GM21529 (cell line): Measurements from ENCODE around the gene ENG.
A peak's percentile ranks its signal among the peaks of the same experiment; 100 is the strongest.
"Not testable (repeated sequence)": the region's sequence is repeated elsewhere in the genome, so short reads cannot be mapped to it uniquely, and the experiment has no call there.

ENCODE experiments used
- ATAC-seq: cut with Tn5 transposase; IDR thresholded peaks from one replicate; pipeline ENCODE4 v1.9.1; 2021; ENCODE audit not compliant: unreplicated experiment

Gene ENG

GRCh38 chr9:127854184-127854806 lies at the start of gene ENG:
Gene ENG, minus strand, starts transcription at chr9:127854658. Its CDS starts 303 bp downstream, at chr9:127854355.
- ATAC-seq, result no peak

- ATAC-seq, result peak; percentile 38
Measured at GRCh38 chr9:127903557-127904475, 49.4 kb upstream of the ENG start.

- ATAC-seq, result peak; percentile 55
Measured at GRCh38 chr9:127899128-127899943, 44.9 kb upstream of the ENG start, which contains the start of gene ST6GALNAC6. Gene ST6GALNAC6, minus strand, starts transcription at chr9:127899603. Its CDS starts 1,622 bp downstream, at chr9:127897981.

- ATAC-seq, result peak; percentile 8
Measured at GRCh38 chr9:127898433-127899127, 44.1 kb upstream of the ENG start.

GRCh38 chr9:127897193-127897692 lies 42.8 kb upstream of the ENG start:
- ATAC-seq, result no peak

GRCh38 chr9:127896395-127897192 lies 42.1 kb upstream of the ENG start:
- ATAC-seq, result no peak

GRCh38 chr9:127895811-127896210 lies 41.4 kb upstream of the ENG start:
- no peak for ATAC-seq

GRCh38 chr9:127893392-127893791 lies 38.9 kb upstream of the ENG start:
- no peak for ATAC-seq

GRCh38 chr9:127892831-127893230 lies 38.4 kb upstream of the ENG start:
- ATAC-seq, result no peak

- no peak for ATAC-seq
Measured at GRCh38 chr9:127890053-127890452, 35.6 kb upstream of the ENG start.

- no peak for ATAC-seq
Measured at GRCh38 chr9:127887792-127888191, 33.3 kb upstream of the ENG start.

- ATAC-seq, result no peak
Measured at GRCh38 chr9:127886401-127886972, 32.0 kb upstream of the ENG start.

GRCh38 chr9:127885508-127886281 lies 31.2 kb upstream of the ENG start:
- ATAC-seq, result no peak

GRCh38 chr9:127884976-127885490 lies 30.6 kb upstream of the ENG start:
- ATAC-seq, result no peak

GRCh38 chr9:127884427-127884911 lies 30.0 kb upstream of the ENG start:
- ATAC-seq, result no peak

GRCh38 chr9:127883959-127884358 lies 29.5 kb upstream of the ENG start:
- ATAC-seq, result no peak

- ATAC-seq, result not testable (repeated sequence)
Measured at GRCh38 chr9:127881715-127882114, 27.3 kb upstream of the ENG start.

- no peak for ATAC-seq
Measured at GRCh38 chr9:127880143-127880542, 25.7 kb upstream of the ENG start.
